ENCODE data around the gene WIPF2.
"Not testable (repeated sequence)": the region's sequence is repeated elsewhere in the genome, so short reads cannot be mapped to it uniquely, and the experiment has no call there.

DNA sequence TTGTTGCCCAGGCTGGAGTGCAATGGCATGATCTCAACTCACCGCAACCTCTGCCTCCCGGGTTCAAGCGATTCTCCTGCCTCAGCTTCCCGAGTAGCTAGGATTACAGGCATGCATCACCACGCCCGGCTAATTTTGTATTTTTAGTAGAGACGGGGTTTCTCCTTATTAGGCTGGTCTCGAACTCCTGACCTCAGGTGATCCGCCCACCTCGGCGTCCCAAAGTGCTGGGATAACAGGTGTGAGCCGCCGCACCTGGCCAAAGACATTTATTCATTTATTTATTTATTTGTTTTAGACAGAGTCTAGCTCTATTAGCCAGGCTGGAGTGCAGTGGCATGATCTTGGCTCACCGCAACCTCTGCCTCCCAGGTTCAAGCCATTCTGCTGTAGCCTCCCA, 10.0 kb downstream of the WIPF2 start:
- TF ChIP-seq, protein P1, sequence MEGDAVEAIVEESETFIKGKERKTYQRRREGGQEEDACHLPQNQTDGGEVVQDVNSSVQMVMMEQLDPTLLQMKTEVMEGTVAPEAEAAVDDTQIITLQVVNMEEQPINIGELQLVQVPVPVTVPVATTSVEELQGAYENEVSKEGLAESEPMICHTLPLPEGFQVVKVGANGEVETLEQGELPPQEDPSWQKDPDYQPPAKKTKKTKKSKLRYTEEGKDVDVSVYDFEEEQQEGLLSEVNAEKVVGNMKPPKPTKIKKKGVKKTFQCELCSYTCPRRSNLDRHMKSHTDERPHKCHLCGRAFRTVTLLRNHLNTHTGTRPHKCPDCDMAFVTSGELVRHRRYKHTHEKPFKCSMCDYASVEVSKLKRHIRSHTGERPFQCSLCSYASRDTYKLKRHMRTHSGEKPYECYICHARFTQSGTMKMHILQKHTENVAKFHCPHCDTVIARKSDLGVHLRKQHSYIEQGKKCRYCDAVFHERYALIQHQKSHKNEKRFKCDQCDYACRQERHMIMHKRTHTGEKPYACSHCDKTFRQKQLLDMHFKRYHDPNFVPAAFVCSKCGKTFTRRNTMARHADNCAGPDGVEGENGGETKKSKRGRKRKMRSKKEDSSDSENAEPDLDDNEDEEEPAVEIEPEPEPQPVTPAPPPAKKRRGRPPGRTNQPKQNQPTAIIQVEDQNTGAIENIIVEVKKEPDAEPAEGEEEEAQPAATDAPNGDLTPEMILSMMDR (conservative IDR thresholded peaks at IDR 0.05) = not testable (repeated sequence)
- not testable (repeated sequence) for TF ChIP-seq EZH2 (IDR thresholded peaks at IDR 0.05; ENCODE audit: low read depth)

All from PC-9 (cell line).